ENCODE measurements around the gene H2AZ1.

- TF ChIP-seq EZH2 (IDR thresholded peaks at IDR 0.05), result no peak
- no peak for TF ChIP-seq FOXP2 (optimal IDR thresholded peaks at IDR 0.05; ENCODE audit: control extremely low read depth, extremely low read length, insufficient read depth)
Observed at GRCh38 chr4:99971453-99972111, 21.5 kb upstream of the H2AZ1 start.

Measured in SK-N-MC (cell line).